Measurements from ENCODE around the gene CT45A5. TPM values are rescaled to one million over a fixed set of nuclear protein-coding genes. Genes with fewer than 3 reads are reported as not detected.
A peak's percentile ranks its signal among the peaks of the same experiment; 100 is the strongest.

CT45A5 gene
- total RNA-seq, 1 donor from 2014 or later = not detected

- DNase-seq (ENCODE audit: low read depth) = no peak
- H3K27me3 ChIP-seq (ENCODE audit: insufficient read depth, low read length) = no peaks in the 10 kb centered on the region
- Mint-ChIP-seq H3K4me3 (ENCODE audit: unreplicated experiment) (no peak overlapping the region), H3K4me1 (ENCODE audit: low read depth, unreplicated experiment) (peaks cover 2% of the 10 kb centered on the region), H3K9me3 (ENCODE audit: unreplicated experiment) (no peaks in the 10 kb centered on the region), H3K27ac (ENCODE audit: unreplicated experiment) (no peak overlapping the region), H3K36me3 (ENCODE audit: low read depth, unreplicated experiment) (no peaks in the 10 kb centered on the region), H3K27me3 (ENCODE audit: low read depth, unreplicated experiment) (no peaks in the 10 kb centered on the region)
- no peak overlapping the region for H3K4me3 ChIP-seq (ENCODE audit: insufficient read depth, low read depth, low read length)
- no peak overlapping the region for H3K27ac ChIP-seq (ENCODE audit: low read depth, low read length)
- no peak overlapping the region for H3K9ac ChIP-seq (ENCODE audit: low read length)
- H4K20me1 ChIP-seq (ENCODE audit: insufficient read depth, low read length) = no peaks in the 10 kb centered on the region
- no peaks in the 10 kb centered on the region for H3K36me3 ChIP-seq (ENCODE audit: insufficient read depth, low read length)
- no peak overlapping the region for H2AFZ ChIP-seq (ENCODE audit: low read depth, low read length)
- no peak overlapping the region for H3K4me2 ChIP-seq (ENCODE audit: low read length)
- no peaks in the 10 kb centered on the region for H3K4me1 ChIP-seq (ENCODE audit: insufficient read depth, low read length)
- H3K9me3 ChIP-seq (ENCODE audit: insufficient read depth, low read depth, low read length) = no peaks in the 10 kb centered on the region
- no peaks in the 10 kb centered on the region for H3K79me2 ChIP-seq (ENCODE audit: insufficient read depth, low read length)
- TF ChIP-seq CTCF (IDR thresholded peaks at IDR 0.05; ENCODE audit: insufficient read depth, low read depth, low read length) = no peak
- no peak for TF ChIP-seq EZH2 (IDR thresholded peaks at IDR 0.05; ENCODE audit: insufficient read depth, low read length)
- no peak for FAIRE-seq
Measured at GRCh38 chrX:135741192-135741715, 44.0 kb downstream of the CT45A5 start.

GRCh38 chrX:135740681-135741149 lies 44.6 kb downstream of the CT45A5 start:
- no peak for TF ChIP-seq EZH2 (IDR thresholded peaks at IDR 0.05; ENCODE audit: insufficient read depth, low read length)
- TF ChIP-seq CTCF (IDR thresholded peaks at IDR 0.05; ENCODE audit: insufficient read depth, low read depth, low read length) = peak; percentile 8
- Histone ChIP-seq H2AFZ (ENCODE audit: low read depth, low read length) (no peak overlapping the region), H3K79me2 (ENCODE audit: insufficient read depth, low read length) (no peaks in the 10 kb centered on the region), H4K20me1 (ENCODE audit: insufficient read depth, low read length) (no peaks in the 10 kb centered on the region), H3K4me2 (ENCODE audit: low read length) (no peak overlapping the region), H3K27ac (ENCODE audit: low read depth, low read length) (no peak overlapping the region), H3K27me3 (ENCODE audit: insufficient read depth, low read length) (no peaks in the 10 kb centered on the region), H3K9ac (ENCODE audit: low read length) (no peak overlapping the region), H3K4me1 (ENCODE audit: insufficient read depth, low read length) (no peaks in the 10 kb centered on the region), H3K9me3 (ENCODE audit: insufficient read depth, low read depth, low read length) (no peaks in the 10 kb centered on the region), H3K4me3 (ENCODE audit: insufficient read depth, low read depth, low read length) (no peak overlapping the region), H3K36me3 (ENCODE audit: insufficient read depth, low read length) (no peaks in the 10 kb centered on the region)
- FAIRE-seq (no peak), DNase-seq (ENCODE audit: low read depth) (no peak)
- no peak overlapping the region for H3K4me3 Mint-ChIP-seq (ENCODE audit: unreplicated experiment)
- H3K27me3 Mint-ChIP-seq (ENCODE audit: low read depth, unreplicated experiment) = no peaks in the 10 kb centered on the region
- peaks cover 2% of the 10 kb centered on the region for H3K4me1 Mint-ChIP-seq (ENCODE audit: low read depth, unreplicated experiment)
- no peak overlapping the region for H3K27ac Mint-ChIP-seq (ENCODE audit: unreplicated experiment)
- H3K9me3 Mint-ChIP-seq (ENCODE audit: unreplicated experiment) = no peaks in the 10 kb centered on the region
- H3K36me3 Mint-ChIP-seq (ENCODE audit: low read depth, unreplicated experiment) = no peaks in the 10 kb centered on the region

- DNase-seq (ENCODE audit: low read depth) = no peak
- FAIRE-seq = no peak
- H3K27ac Mint-ChIP-seq (ENCODE audit: unreplicated experiment) = no peak overlapping the region
Measured at GRCh38 chrX:135737366-135738071, 47.8 kb downstream of the CT45A5 start.

More at GRCh38 chrX:135737366-135738071, 47.8 kb downstream of the CT45A5 start:
- TF ChIP-seq EZH2 (IDR thresholded peaks at IDR 0.05; ENCODE audit: insufficient read depth, low read length) (no peak), CTCF (IDR thresholded peaks at IDR 0.05; ENCODE audit: insufficient read depth, low read depth, low read length) (no peak)
- H3K4me1 Mint-ChIP-seq (ENCODE audit: low read depth, unreplicated experiment) = peaks cover 5% of the 10 kb centered on the region
- H3K9me3 Mint-ChIP-seq (ENCODE audit: unreplicated experiment) = no peaks in the 10 kb centered on the region
- Histone ChIP-seq H3K79me2 (ENCODE audit: insufficient read depth, low read length) (no peaks in the 10 kb centered on the region), H2AFZ (ENCODE audit: low read depth, low read length) (no peak overlapping the region), H3K4me3 (ENCODE audit: insufficient read depth, low read depth, low read length) (no peak overlapping the region), H3K27ac (ENCODE audit: low read depth, low read length) (no peak overlapping the region), H3K27me3 (ENCODE audit: insufficient read depth, low read length) (no peaks in the 10 kb centered on the region), H4K20me1 (ENCODE audit: insufficient read depth, low read length) (no peaks in the 10 kb centered on the region), H3K4me2 (ENCODE audit: low read length) (no peak overlapping the region), H3K4me1 (ENCODE audit: insufficient read depth, low read length) (no peaks in the 10 kb centered on the region), H3K9me3 (ENCODE audit: insufficient read depth, low read depth, low read length) (no peaks in the 10 kb centered on the region), H3K9ac (ENCODE audit: low read length) (no peak overlapping the region), H3K36me3 (ENCODE audit: insufficient read depth, low read length) (no peaks in the 10 kb centered on the region)
- no peaks in the 10 kb centered on the region for H3K27me3 Mint-ChIP-seq (ENCODE audit: low read depth, unreplicated experiment)
- H3K36me3 Mint-ChIP-seq (ENCODE audit: low read depth, unreplicated experiment) = no peaks in the 10 kb centered on the region
- H3K4me3 Mint-ChIP-seq (ENCODE audit: unreplicated experiment) = no peak overlapping the region
